Karpas-422 (cell line): ENCODE measurements around the gene LRP1B. TPM values are rescaled to one million over a fixed set of nuclear protein-coding genes. Genes with fewer than 3 reads are reported as not detected.

Experiments used
- DNase-seq: peaks from one replicate; pipeline ENCODE4 v3.0.0-alpha.2; 2015
- H2AFZ ChIP-seq: fragments of 200-600 bp; sonication (generic); 2 replicates; pipeline ENCODE4 v1.6.1; 2014; ENCODE audit warnings: antibody characterized with exemption, low read length, mixed read lengths
- H3K27ac ChIP-seq: fragments of 200-600 bp; sonication (generic); 2 replicates; pipeline ENCODE4 v1.5.1; 2014; ENCODE audit warnings: mild to moderate bottlenecking, low read length, moderate library complexity
- H3K27me3 ChIP-seq: fragments of 200-600 bp; sonication (generic); 2 replicates; pipeline ENCODE4 v1.6.1; 2014; ENCODE audit warnings: low read length, mixed read lengths
- H3K36me3 ChIP-seq: fragments of 200-600 bp; sonication (generic); 2 replicates; pipeline ENCODE4 v1.6.1; 2014; ENCODE audit warnings: low read length, mixed read lengths; ENCODE audit not compliant: insufficient read depth
- H3K4me1 ChIP-seq: fragments of 200-600 bp; sonication (generic); 2 replicates; pipeline ENCODE4 v1.6.1; 2014; ENCODE audit warnings: mild to moderate bottlenecking, low read length, mixed read lengths
- H3K4me2 ChIP-seq: fragments of 200-600 bp; sonication (generic); 2 replicates; pipeline ENCODE4 v1.6.1; 2014; ENCODE audit warnings: low read length, low read depth, mild to moderate bottlenecking; ENCODE audit not compliant: poor library complexity, severe bottlenecking
- H3K4me3 ChIP-seq: fragments of 200-600 bp; sonication (generic); 2 replicates; pipeline ENCODE4 v1.5.1; 2014; ENCODE audit warnings: mild to moderate bottlenecking, antibody characterized with exemption, low read length, mixed read lengths
- H3K79me2 ChIP-seq: fragments of 200-600 bp; sonication (generic); 2 replicates; pipeline ENCODE4 v1.6.1; 2014; ENCODE audit warnings: mild to moderate bottlenecking, low read length, mixed read lengths
- H3K9ac ChIP-seq: fragments of 200-600 bp; sonication (generic); 2 replicates; pipeline ENCODE4 v1.6.0; 2014; ENCODE audit warnings: low read length
- H3K9me2 ChIP-seq: fragments of 200-600 bp; sonication (generic), shearing (Covaris generic); replicated peaks from 2 replicates; pipeline ENCODE4 v1.6.0; 2014; ENCODE audit warnings: mild to moderate bottlenecking, low read length, moderate library complexity; ENCODE audit not compliant: insufficient read depth
- H3K9me3 ChIP-seq: fragments of 300-700, 200-600 bp; sonication (generic); 2 replicates; pipeline ENCODE4 v1.6.1; 2014; ENCODE audit warnings: low read length, mixed read lengths
- H4K20me1 ChIP-seq: fragments of 200-600 bp; sonication (generic); 2 replicates; pipeline ENCODE4 v1.6.1; 2014; ENCODE audit warnings: mild to moderate bottlenecking, antibody characterized with exemption, low read length, low read depth; ENCODE audit not compliant: insufficient read depth
- total RNA-seq: library from RNA; depleted of rRNA; stranded (reverse); fragments of >200 nt; shearing (Covaris generic); gene quantifications from 2 replicates; pipeline ENCODE4 v1.2.3, GENCODE V29; 2014; ENCODE audit warnings: low replicate concordance

The LRP1B gene
- total RNA-seq, 1 experiment from 2014 or later = not detected

- Histone ChIP-seq H3K9ac (no peak overlapping the region), H3K4me1 (no peaks in the 10 kb centered on the region), H3K9me2 (no peaks in the 10 kb centered on the region), H3K27ac (no peak overlapping the region), H4K20me1 (no peaks in the 10 kb centered on the region), H3K4me3 (no peak overlapping the region), H3K79me2 (no peaks in the 10 kb centered on the region), H3K27me3 (no peaks in the 10 kb centered on the region), H3K9me3 (peaks cover 31% of the 10 kb centered on the region), H3K4me2 (no peak overlapping the region), H3K36me3 (no peaks in the 10 kb centered on the region), H2AFZ (no peak overlapping the region)
- no peak for DNase-seq
Measured at GRCh38 chr2:140203347-140203746, 1927.5 kb downstream of the LRP1B start.

GRCh38 chr2:140201572-140201971, 1929.2 kb downstream of the LRP1B start:
- H3K9ac ChIP-seq = no peak overlapping the region
- no peaks in the 10 kb centered on the region for H3K36me3 ChIP-seq
- no peaks in the 10 kb centered on the region for H4K20me1 ChIP-seq
- H2AFZ ChIP-seq = no peak overlapping the region
- H3K27me3 ChIP-seq = no peaks in the 10 kb centered on the region
- no peak overlapping the region for H3K4me2 ChIP-seq
- H3K79me2 ChIP-seq = no peaks in the 10 kb centered on the region
- H3K4me1 ChIP-seq = no peaks in the 10 kb centered on the region
- no peak overlapping the region for H3K4me3 ChIP-seq
- DNase-seq = no peak
- no peaks in the 10 kb centered on the region for H3K9me2 ChIP-seq
- H3K27ac ChIP-seq = no peak overlapping the region
- H3K9me3 ChIP-seq = peaks cover 29% of the 10 kb centered on the region

GRCh38 chr2:140200764-140201163, 1930.1 kb downstream of the LRP1B start:
- Histone ChIP-seq H3K4me2 (no peak overlapping the region), H3K4me3 (no peak overlapping the region), H2AFZ (0 out of 2 replicates have a peak overlapping the region, but pooled peaks have one; percentile 43), H3K79me2 (no peaks in the 10 kb centered on the region), H3K36me3 (no peaks in the 10 kb centered on the region), H3K9ac (no peak overlapping the region), H4K20me1 (no peaks in the 10 kb centered on the region), H3K27ac (no peak overlapping the region), H3K4me1 (no peaks in the 10 kb centered on the region), H3K9me3 (peaks cover 24% of the 10 kb centered on the region), H3K27me3 (no peaks in the 10 kb centered on the region), H3K9me2 (no peaks in the 10 kb centered on the region)
- no peak for DNase-seq

GRCh38 chr2:140200307-140200706, 1930.5 kb downstream of the LRP1B start:
- Histone ChIP-seq H3K79me2 (no peaks in the 10 kb centered on the region), H3K27ac (no peak overlapping the region), H3K9me2 (no peaks in the 10 kb centered on the region), H3K9me3 (peaks cover 21% of the 10 kb centered on the region), H3K27me3 (no peaks in the 10 kb centered on the region), H3K36me3 (no peaks in the 10 kb centered on the region), H4K20me1 (no peaks in the 10 kb centered on the region), H3K4me2 (no peak overlapping the region), H3K4me3 (no peak overlapping the region), H2AFZ (no peak overlapping the region), H3K9ac (no peak overlapping the region), H3K4me1 (no peaks in the 10 kb centered on the region)
- no peak for DNase-seq

- Histone ChIP-seq H3K9me2 (no peaks in the 10 kb centered on the region), H3K4me1 (no peaks in the 10 kb centered on the region), H2AFZ (no peak overlapping the region), H3K9ac (no peak overlapping the region), H3K27ac (no peak overlapping the region), H3K36me3 (no peaks in the 10 kb centered on the region), H3K79me2 (no peaks in the 10 kb centered on the region), H3K4me2 (no peak overlapping the region), H3K27me3 (no peaks in the 10 kb centered on the region), H4K20me1 (no peaks in the 10 kb centered on the region), H3K4me3 (no peak overlapping the region), H3K9me3 (peaks cover 18% of the 10 kb centered on the region)
- no peak for DNase-seq
Measured at GRCh38 chr2:140199312-140199711, 1931.5 kb downstream of the LRP1B start.

- Histone ChIP-seq H3K36me3 (no peaks in the 10 kb centered on the region), H3K4me2 (no peak overlapping the region), H3K4me3 (no peak overlapping the region), H3K9me3 (peaks cover 23% of the 10 kb centered on the region), H3K79me2 (no peaks in the 10 kb centered on the region), H2AFZ (no peak overlapping the region), H3K4me1 (no peaks in the 10 kb centered on the region), H3K9me2 (no peaks in the 10 kb centered on the region; the same call in 1 of the 2 replicates), H3K9ac (no peak overlapping the region), H3K27ac (no peak overlapping the region), H3K27me3 (no peaks in the 10 kb centered on the region), H4K20me1 (no peaks in the 10 kb centered on the region)
- no peak for DNase-seq
Measured at GRCh38 chr2:140187086-140187485, 1943.7 kb downstream of the LRP1B start.

- Histone ChIP-seq H3K4me2 (no peak overlapping the region), H3K4me1 (no peaks in the 10 kb centered on the region), H3K9me2 (no peaks in the 10 kb centered on the region; the same call in 1 of the 2 replicates), H3K9me3 (peaks cover 25% of the 10 kb centered on the region), H3K27me3 (no peaks in the 10 kb centered on the region), H2AFZ (no peak overlapping the region), H3K9ac (no peak overlapping the region), H3K36me3 (no peaks in the 10 kb centered on the region), H4K20me1 (no peaks in the 10 kb centered on the region), H3K79me2 (no peaks in the 10 kb centered on the region), H3K27ac (no peak overlapping the region), H3K4me3 (no peak overlapping the region)
- no peak for DNase-seq
Measured at GRCh38 chr2:140186313-140186712, 1944.5 kb downstream of the LRP1B start.

GRCh38 chr2:140185076-140185475, 1945.7 kb downstream of the LRP1B start:
- no peaks in the 10 kb centered on the region for H3K9me2 ChIP-seq
- no peak overlapping the region for H2AFZ ChIP-seq
- no peaks in the 10 kb centered on the region for H3K4me1 ChIP-seq
- H3K4me2 ChIP-seq = no peak overlapping the region
- DNase-seq = no peak
- H4K20me1 ChIP-seq = no peaks in the 10 kb centered on the region
- H3K27me3 ChIP-seq = no peaks in the 10 kb centered on the region
- H3K79me2 ChIP-seq = no peaks in the 10 kb centered on the region
- no peak overlapping the region for H3K4me3 ChIP-seq
- no peak overlapping the region for H3K9ac ChIP-seq
- no peak overlapping the region for H3K27ac ChIP-seq
- H3K36me3 ChIP-seq = no peaks in the 10 kb centered on the region
- peaks cover 25% of the 10 kb centered on the region for H3K9me3 ChIP-seq
